A204.1 (cell line): Measurements from ENCODE around the gene ATXN7L3B.
"Not testable (repeated sequence)": the region's sequence is repeated elsewhere in the genome, so short reads cannot be mapped to it uniquely, and the experiment has no call there.

Experiments used
- FAIRE-seq: peaks from 2 replicates; lab custom pipeline; 2012; peaks lifted over from hg19 to GRCh38; lab: Jason Lieb, UNC

Gene ATXN7L3B, protein sequence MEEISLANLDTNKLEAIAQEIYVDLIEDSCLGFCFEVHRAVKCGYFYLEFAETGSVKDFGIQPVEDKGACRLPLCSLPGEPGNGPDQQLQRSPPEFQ

DNA sequence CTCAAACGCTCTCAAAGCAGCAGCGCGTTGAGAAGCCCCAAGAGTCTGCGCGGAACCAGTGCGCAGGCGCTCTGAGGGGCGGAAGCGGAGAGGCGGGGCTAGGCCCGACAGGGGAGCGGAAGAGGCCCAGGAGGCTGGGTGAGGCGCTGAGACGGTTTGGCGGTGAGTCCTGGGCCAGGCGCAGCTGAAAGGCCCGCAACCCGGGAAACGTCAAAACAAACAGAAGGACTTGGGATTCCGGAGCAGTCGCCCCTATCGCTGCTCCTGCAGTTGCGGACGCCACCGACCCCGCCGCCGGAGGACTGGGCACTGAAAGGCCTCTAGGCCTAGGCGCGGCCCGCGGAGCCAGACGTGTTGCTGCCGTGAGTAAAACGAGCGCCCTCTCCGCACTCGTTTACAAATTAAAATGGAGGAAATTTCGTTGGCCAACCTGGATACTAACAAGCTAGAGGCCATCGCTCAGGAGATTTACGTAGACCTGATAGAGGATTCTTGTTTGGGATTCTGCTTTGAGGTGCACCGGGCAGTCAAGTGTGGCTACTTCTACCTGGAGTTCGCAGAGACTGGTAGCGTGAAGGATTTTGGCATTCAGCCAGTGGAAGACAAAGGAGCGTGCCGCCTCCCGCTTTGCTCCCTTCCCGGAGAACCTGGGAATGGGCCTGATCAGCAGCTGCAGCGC lies at the start of gene ATXN7L3B:
TSS of gene ATXN7L3B (plus strand) at position 129 of the 679 bp plus-strand sequence. CDS start at position 407, 278 bp downstream.
- FAIRE-seq, result no peak

DNA sequence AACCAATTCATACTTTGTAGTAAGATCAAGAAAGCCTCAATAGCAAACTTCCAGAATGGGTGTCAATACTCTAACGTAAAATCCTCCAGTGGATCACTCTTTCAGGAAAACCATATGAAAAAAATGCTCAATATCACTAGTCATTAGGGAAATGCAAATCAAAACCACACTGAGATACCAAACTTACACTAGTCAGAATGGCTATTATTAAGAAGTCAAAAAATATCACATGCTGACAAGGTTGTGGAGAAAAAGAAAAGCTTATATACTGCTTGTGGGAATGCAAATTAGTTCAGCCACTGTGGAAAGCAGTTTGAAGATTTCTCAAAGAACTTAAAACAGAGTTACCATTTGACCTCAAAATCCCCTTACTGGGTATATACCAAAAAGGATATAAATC lies 49.5 kb upstream of the ATXN7L3B start:
- no peak for FAIRE-seq

DNA sequence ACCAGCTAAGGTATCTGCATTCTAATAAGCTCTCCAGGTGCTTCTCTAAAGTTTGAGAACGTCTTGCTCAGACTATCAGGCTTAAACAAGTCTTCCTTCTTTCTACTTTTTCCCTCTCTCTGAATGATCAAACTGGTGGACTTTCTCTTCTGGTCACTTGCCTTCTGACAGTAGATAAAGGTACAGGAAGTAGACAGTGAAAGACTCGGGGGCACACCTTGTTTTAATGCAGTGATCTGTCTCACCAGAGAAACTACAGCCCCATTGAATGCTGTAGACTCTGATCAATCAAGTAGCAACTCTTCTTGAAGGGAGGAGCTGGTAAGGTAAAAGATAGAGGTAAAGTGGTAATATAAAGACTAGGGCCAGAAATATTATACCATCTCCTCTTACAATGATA lies 48.1 kb upstream of the ATXN7L3B start:
- FAIRE-seq, result no peak

DNA sequence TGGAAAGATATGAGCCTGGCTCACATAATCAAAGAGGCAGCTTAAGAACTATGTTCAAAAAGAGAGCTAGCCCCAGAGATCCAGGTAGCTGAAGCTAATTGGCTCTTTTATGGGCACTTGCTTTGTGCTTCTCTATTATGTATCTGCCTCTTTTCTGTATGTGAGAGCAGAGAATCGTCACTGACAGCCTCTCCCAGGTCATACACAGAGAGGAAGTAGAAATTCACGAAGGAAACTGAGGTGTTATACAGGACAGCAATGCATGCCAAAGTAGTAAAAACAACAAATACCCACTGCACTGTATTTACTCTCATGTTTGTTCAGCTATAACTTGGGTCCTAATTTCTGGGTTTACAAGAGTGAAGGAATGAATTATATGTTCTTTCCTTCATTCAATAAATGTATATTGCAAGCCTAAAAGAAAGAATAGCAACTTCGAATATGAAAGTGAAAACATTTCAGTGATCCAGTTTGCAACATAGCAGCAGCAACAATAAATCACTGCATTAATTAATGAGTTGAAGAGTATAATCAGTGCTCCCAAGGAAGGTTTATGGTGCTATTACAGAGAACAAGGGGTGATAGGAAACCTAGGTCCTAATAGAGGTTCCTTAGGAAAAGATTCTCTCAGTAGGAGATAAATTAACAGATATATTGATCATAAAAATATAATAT lies 47.1 kb upstream of the ATXN7L3B start:
- no peak for FAIRE-seq

DNA sequence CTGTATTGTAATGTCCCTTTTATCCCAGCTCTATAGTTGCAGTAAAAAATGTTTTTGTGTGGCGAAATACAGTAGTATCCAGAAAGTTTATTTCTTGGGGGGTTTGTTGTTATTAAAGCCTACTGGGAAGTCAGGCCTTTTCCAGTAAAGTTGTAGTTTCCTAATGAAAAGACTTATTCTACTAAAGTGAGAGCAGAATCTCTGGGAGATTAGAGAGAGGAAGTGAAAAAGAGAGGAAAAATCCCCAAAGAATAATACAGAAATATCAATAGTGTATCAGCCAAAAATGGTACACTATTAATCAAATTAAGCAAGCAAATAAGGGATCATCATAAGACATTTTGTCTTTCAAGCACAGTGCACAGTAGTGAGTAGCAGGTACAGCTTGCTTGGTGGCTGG lies 46.3 kb upstream of the ATXN7L3B start:
- FAIRE-seq, result no peak

DNA sequence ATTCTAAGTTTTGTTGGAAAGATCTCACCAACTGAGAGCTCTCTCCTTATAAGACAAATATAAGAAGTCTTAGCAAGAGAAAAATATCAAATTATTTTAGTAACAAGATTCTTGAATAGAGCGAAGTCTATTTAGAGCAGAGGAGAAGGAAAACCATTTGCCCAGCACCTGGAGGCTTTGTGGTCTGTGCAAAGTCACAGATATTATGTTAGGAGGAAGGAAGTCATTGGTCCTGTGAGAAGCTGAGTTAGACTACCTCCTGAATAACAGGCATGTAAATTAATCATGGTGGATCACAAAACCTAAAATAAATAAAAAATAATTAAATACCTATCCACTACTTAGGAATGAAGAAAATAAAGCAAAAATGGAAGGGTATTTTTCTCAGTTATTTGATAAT lies 38.4 kb upstream of the ATXN7L3B start:
- no peak for FAIRE-seq

DNA sequence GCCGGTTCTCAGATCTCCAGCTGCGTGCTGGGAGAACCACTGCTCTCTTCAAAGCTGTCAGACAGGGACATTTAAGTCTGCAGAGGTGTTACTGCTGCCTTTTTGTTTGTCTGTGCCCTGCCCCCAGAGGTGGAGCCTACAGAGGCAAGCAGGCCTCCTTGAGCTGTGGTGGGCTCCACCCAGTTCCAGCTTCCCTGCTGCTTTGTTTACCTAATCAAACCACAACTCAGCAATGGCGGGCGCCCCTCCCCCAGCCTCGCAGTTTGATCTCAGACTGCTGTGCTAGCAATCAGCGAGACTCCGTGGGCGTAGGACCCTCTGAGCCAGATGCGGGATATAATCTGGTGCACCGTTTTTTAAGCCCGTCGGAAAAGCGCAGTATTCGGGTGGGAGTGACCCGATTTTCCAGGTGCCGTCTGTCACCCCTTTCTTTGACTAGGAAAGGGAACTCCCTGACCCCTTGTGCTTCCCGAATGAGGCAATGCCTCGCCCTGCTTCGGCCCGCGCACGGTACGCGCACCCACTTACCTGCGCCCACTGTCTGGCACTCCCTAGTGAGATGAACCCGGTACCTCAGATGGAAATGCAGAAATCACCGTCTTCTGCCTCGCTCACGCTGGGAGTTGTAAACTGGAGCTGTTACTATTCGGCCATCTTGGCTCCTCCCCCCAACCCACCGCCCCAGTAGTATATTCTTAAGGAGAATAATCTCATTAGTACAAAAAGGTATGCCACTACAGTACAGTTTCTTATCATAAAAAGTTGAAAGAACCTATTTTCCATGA lies 28.6 kb upstream of the ATXN7L3B start:
- FAIRE-seq, result not testable (repeated sequence)

DNA sequence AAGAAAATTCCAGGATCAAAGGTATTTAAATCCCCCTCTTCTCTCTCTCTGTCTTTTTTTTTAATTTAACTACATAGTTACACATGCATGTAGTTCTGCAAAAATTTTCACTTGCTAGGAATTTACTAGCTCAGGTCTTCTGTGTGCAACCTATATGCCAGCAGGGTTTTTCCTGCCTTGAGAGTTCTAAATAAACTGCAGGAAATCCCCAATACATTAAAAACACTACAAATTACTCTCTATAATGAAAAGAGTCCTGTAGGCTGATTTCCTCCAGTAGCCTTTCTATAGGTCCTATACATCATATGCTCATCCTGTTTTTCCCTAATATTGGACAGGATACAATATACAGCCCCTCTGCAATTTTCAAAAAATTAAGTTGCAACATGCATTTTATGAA lies 27.7 kb upstream of the ATXN7L3B start:
- FAIRE-seq, result no peak

DNA sequence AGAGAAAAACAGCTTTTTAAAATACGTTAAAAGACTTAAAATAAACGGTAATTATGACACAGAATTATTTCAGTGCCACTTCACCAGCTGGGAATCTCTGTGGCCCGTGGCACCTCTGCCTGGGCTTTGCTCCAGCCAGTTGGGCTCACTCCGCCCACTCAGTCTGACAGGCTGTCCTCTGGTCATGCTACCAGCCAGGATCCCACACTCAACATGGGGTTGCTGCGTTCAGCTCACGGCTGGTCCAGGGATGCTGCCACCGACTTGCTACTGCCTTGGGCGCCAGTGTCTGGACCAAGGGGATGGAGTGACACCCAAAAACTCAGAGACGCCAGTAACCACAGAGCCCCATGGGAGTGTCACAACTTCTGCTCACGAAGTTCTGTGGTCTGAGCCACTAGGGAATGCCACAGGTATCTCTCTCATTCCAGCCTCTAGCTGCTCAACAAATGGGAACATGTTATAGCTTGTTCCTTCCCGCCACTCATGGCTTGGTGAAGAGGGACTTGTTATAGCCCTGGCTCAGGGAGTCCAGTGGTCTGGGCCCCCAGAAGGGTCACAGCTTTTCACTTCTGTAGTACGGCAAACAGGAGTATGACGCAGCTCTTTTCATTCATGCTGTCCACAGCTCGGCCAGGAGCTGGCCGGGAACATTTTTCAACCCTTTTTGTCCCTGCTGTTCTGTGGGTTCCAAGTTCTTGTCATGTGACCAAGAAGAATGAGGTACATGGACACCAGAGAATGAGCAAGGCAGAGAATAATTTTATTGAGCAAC lies 23.4 kb upstream of the ATXN7L3B start:
- no peak for FAIRE-seq

DNA sequence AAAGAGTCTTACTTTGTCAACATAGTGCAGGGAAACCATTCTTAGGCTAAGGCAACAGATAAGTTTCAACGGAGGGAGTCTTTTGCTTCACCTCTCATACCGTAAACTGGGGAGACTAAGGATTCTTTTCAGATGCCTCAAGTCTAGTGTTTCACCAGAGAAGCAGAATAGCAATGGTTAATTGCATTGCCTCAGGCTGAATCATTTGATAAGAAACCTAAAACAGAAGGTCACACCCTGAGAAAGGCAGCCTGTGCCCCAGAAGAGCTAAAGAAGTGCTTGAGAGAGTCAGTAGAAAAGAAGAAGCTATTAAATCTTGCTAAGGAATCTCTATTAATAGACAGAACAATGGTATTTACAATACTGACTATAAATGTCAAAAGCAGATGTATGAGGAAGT lies 21.8 kb upstream of the ATXN7L3B start:
- no peak for FAIRE-seq

DNA sequence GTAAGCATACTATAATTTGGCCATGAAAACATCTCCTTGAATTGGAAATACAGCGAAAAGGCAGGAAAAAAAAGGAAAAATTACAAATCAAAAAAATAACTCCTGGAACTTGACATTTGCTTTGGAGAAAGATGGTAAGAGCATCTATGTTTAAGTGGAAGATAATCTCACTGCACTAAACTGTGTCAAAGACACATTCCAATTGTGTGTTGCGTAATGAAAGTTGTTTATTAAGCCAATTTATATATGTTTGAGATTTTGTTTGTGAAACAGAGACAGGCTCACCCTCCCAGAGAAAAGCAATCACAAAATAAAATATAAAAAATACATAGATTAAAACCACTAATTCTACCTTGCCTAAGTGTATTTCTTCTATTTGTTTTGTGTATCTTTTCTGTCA lies 11.1 kb upstream of the ATXN7L3B start:
- FAIRE-seq, result no peak

DNA sequence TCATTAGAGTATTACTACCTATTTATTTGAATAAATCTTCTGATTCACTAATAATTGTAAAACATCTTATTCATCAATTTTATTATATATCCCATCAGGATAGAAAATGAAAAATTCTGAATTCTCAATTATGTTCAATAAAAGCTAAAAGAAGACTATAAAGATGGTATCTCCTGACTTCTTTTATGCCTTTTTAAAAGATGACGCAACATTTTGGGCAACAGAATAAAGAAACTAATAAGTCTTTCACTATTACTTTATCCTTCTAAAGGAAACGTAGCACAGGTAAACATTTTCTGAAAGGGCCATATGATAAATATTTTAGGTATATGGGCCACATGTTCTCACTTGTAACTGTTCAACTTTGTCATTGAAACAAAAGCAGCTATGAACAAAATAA lies 10.1 kb upstream of the ATXN7L3B start:
- peak; percentile 41 for FAIRE-seq

DNA sequence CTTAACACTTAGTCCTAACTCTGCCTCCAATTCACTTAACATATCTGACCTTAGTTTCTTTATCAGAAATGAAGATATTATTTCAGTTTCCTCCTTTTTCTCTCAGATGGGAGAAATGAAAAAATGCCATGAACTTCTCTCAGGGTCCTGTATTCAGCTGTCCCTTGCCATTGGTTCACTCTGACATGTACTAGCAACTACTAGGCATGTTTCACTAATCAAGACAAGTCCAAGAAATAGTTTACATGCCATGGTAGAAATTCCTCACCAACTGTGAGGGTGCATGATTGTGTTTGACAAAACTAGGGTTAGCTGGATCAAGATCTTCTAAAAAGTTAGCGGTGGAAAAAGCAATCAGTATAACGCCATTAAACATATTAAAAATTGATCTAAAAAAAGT lies 7.0 kb upstream of the ATXN7L3B start:
- no peak for FAIRE-seq

DNA sequence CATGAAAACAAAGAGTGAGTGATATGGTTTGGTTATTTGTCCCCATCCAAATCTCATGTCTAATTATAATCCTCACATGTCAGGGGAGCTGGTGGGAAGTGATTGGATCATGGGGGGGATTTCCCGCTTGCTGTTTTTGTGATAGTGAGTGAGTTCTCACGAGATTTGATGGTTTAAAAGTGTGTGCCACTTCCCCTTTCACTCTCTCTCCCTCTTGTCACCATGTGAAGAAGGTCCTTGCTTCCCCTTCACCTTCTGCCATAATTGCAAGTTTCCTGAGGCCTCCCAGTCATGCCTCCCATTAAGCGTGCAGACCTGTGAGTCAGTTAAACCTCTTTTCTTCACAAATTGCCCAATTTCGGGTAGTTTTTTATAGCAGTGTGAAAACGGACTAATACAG lies 2.1 kb upstream of the ATXN7L3B start:
- no peak for FAIRE-seq

DNA sequence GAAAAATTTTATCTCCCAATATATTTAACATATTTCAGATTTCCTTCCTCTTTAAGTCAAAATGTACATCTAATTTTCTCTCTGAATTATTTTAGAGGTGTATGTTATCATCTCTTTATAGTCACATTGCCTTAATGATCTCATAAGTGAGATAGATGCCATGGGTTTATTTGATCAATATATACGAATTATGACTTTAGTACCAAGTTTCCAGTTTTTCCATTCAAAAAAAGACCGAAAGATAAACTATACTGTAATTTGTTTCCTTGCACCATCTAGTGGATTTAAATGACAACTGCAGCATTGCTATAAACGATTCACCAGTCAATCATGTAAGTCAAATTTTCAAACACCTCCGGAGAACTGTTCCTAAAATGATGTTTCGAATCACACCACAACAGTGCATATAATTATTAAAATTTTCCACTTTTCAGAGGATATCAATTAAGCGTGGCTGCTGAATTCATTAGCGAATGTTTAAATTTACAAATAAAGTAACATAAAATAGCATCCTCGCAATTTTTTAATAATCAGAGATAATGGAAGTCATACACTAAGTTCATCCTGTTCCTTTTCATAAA lies 419 bp upstream of the ATXN7L3B start:
- FAIRE-seq, result peak; percentile 92

DNA sequence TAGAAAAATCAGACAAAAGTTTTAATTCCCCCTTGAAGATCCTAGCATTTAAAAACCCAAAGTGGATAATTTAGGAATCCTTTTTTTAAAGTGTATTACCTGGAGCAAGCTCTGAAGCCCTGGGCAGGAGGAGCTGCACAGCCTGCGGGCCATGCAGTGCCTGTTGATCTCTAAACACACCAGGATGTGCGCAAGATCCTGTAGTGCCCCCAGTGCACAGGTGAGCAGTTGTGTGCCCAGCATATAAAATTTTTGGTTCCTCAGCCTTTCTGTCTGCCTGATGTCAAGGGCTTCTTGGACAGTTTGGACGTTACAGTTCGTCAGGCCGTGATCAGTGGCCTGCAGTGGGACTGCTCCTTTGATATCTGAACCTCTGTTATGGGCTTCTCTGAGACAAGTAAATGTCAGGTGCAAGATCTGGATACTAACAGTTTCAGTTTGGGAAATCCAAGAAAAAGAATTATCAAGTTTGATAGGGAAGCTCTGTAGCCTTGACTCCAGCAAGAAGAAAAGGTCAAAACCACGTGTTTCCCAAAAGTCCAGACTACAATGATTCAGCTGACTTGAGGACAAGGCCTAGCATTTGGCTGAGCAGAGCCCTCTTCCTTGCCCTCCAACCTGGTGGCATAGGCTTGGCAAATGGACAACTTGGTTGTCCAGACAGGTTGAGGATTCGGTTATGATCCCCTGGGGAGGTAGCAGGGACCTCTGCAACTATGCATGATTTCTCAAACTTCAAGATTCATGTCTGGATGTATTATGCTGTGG lies 1.0 kb downstream of the ATXN7L3B start:
- FAIRE-seq, result no peak

DNA sequence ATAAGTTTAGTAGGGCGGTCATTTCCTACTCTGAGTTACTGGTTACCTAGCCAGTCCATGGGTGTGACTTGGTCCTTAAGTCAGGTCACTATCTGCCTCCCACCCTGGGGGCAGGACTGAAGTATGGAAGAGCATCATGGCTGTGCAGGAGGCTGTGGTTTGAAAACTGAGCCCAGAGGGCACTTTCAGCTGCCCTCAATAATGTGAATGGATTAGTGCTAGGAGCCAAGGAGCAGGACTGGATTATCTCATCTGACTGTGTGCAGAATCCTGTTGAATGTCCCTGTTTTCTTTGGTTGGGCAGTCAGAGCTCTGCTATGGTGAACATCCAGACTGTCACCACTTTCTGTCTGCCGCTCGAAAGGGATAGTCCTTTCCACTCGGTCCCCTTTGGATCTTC lies 1.6 kb downstream of the ATXN7L3B start:
- FAIRE-seq, result no peak

DNA sequence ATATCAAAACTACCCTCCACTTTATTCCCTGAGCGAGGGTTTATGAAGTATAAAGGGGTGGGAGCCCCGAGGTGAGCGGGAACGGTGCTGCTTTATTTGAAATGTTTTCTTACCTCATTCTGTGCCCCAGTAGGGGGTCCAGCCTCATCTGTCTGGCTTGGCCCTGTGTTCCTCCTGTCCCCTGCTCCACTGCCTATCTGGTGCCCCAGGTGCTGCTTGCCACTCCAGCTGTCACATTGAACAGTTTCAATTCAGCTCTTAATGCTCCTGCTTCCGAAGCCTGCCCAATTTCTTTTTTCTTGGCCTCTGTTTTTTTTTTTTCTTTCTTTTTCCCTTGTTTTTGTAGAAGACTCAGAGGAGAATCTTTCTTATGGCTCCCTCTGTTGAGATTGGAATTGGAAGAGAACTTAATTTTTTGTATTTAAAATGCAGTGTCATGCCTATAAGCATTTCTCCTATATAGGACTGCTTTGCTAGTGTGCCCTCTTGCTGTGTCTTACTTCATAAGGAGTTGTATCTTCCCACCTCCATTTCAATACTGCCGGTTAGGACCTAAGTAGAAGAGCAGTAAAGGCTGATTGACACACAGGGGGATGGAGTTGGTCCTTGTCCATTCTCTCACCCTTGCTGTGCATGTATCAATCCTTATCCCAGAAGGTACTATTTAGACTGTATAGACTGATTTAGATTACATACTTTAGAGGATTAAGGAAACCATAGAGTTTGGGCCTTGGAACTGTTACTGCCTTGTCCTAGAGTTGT lies 2.3 kb downstream of the ATXN7L3B start:
- no peak for FAIRE-seq

DNA sequence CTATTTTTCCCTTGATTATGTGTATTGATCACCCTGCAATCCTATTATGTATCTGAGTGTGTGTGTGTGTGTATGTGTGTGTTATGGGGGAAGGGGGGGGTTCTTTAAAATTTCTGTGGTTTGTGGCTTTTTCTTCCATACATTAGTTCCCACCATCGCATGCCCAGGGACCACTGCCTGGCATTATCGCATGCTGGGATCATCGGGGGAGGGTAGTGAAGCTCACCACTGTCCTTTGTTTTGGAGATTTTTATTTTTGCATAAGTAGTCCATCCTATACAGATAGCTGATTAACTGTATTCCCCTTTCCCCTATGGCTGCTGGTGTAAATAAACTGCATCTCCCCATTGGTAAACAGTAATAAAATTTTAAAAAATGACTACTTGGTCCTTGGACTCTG lies 3.4 kb downstream of the ATXN7L3B start:
- no peak for FAIRE-seq

DNA sequence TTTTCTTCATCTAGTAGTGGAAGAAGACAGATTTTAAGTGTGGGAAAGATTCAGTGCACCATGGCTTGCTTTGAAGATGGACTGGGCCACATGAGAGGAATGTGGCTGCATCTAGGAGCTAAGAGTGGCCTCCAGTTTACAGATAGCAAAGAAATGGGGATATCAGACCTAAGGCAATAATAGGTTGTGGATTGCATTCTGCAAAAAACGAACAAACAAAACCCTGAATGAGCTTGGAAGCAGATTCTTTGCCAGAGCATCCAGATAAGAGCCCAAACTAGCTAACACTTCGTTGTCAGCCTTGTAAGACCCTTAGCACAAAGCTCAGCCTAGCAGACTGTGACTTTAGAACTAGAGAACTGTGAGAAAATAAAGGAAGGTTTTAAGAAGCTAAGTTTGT lies 9.6 kb downstream of the ATXN7L3B start:
- no peak for FAIRE-seq
